Stimulated activated CD4-positive, alpha-beta T cell treated with anti-CD3 and anti-CD28 coated beads, Interleukin-15, amount 100 ng/mL, for 48 hours (primary cell): ENCODE data around the gene SSUH2.
"Not testable (repeated sequence)": the region's sequence is repeated elsewhere in the genome, so short reads cannot be mapped to it uniquely, and the experiment has no call there.

Source experiments
- DNase-seq, 2 donors: peaks; one replicate each; pipeline ENCODE4 v3.0.0-alpha.2; 2020; ENCODE audit warnings: low read depth in 2 of 2

SSUH2 gene

GRCh38 chr3:8658306-8659212 lies 14.0 kb upstream of the SSUH2 start:
- no peak for DNase-seq

GRCh38 chr3:8657804-8658305 lies 13.3 kb upstream of the SSUH2 start:
- DNase-seq, result no peak

GRCh38 chr3:8656240-8656639 lies 11.6 kb upstream of the SSUH2 start:
- no peak for DNase-seq

GRCh38 chr3:8655387-8655835 lies 10.8 kb upstream of the SSUH2 start:
- no peak for DNase-seq

- not testable (repeated sequence) for DNase-seq
These were observed 10.2 kb upstream of the SSUH2 start for GRCh38 chr3:8654572-8655329.

GRCh38 chr3:8653800-8654408 lies 9.3 kb upstream of the SSUH2 start:
- DNase-seq, result no peak

GRCh38 chr3:8652324-8652987 lies 7.9 kb upstream of the SSUH2 start:
- no peak for DNase-seq

- no peak for DNase-seq
These were observed 7.1 kb upstream of the SSUH2 start for GRCh38 chr3:8651418-8652323.

GRCh38 chr3:8650583-8651416 lies 6.2 kb upstream of the SSUH2 start:
- DNase-seq, result no peak

GRCh38 chr3:8649757-8650156 lies 5.2 kb upstream of the SSUH2 start:
- no peak for DNase-seq

- DNase-seq, result no peak
These were observed 4.5 kb upstream of the SSUH2 start for GRCh38 chr3:8648909-8649741.

- DNase-seq, result no peak
These were observed 2.8 kb upstream of the SSUH2 start for GRCh38 chr3:8647137-8647985.

- DNase-seq, result no peak
These were observed 1.8 kb upstream of the SSUH2 start for GRCh38 chr3:8646313-8646938.

GRCh38 chr3:8645712-8646111 lies 1.1 kb upstream of the SSUH2 start:
- DNase-seq, result no peak

GRCh38 chr3:8643693-8644365 lies 769 bp downstream of the SSUH2 start:
- no peak for DNase-seq

GRCh38 chr3:8642001-8642400 lies 2.6 kb downstream of the SSUH2 start:
- no peak for DNase-seq

- DNase-seq, result no peak
These were observed 3.1 kb downstream of the SSUH2 start for GRCh38 chr3:8641472-8641871.
